Spleen (tissue), 11 donors: ENCODE data around the gene ATRN. TPM values are rescaled to one million over a fixed set of nuclear protein-coding genes. Genes with fewer than 3 reads are reported as not detected.

Experiments used
- DNase-seq: peaks from one replicate; pipeline ENCODE4 v3.0.0-alpha.2; 2020
- H3K27ac ChIP-seq, 8 donors: fragments of 200-600 bp; sonication (generic) in 7 of 8; 1 replicate in 4 of 8; 2 replicates in 4 of 8; pipeline versions ENCODE4 v1.5.0 to v1.8.0; 2016 to 2021; ENCODE audit warnings: inconsistent platforms in 4 of 8, mild to moderate bottlenecking in 4 of 8, moderate library complexity in 1 of 8
- H3K27me3 ChIP-seq, 7 donors: fragments of 200-600 bp; sonication (generic) in 6 of 7; replicated peaks in 1 of 7; 1 replicate in 4 of 7; 2 replicates in 3 of 7; pipeline versions ENCODE4 v1.5.0 to v1.8.0; 2016 to 2021; ENCODE audit warnings: inconsistent platforms in 3 of 7, mild to moderate bottlenecking in 1 of 7
- H3K36me3 ChIP-seq, 6 donors: fragments of 200-600 bp; sonication (generic) in 5 of 6; 1 replicate in 4 of 6; 2 replicates in 2 of 6; pipeline versions ENCODE4 v1.5.0 to v1.8.0; 2016 to 2021; ENCODE audit warnings: inconsistent platforms in 2 of 6
- H3K4me1 ChIP-seq, 6 donors: fragments of 200-600 bp; sonication (generic) in 5 of 6; 1 replicate in 3 of 6; 2 replicates in 3 of 6; pipeline versions ENCODE4 v1.5.0 to v1.8.0; 2016 to 2021; ENCODE audit warnings: inconsistent platforms in 3 of 6
- H3K4me3 ChIP-seq, 8 donors: fragments of 200-600 bp; sonication (generic) in 7 of 8; 1 replicate in 4 of 8; 2 replicates in 4 of 8; pipeline versions ENCODE4 v1.5.0 to v1.8.0; 2016 to 2021; ENCODE audit warnings: inconsistent platforms in 4 of 8, mild to moderate bottlenecking in 4 of 8, moderate library complexity in 2 of 8
- H3K9me3 ChIP-seq, 8 donors: fragments of 200-600 bp; sonication (generic) in 7 of 8; 1 replicate in 4 of 8; 2 replicates in 4 of 8; pipeline versions ENCODE4 v1.5.0 to v1.8.0; 2016 to 2021; ENCODE audit warnings: inconsistent platforms in 4 of 8
- POLR2A ChIP-seq, 3 donors: fragments of 450-650 bp; IDR thresholded peaks; one replicate each; pipeline ENCODE4 v1.5.1; 2017; ENCODE audit warnings: antibody characterized with exemption in 3 of 3, mild to moderate bottlenecking in 1 of 3
- POLR2AphosphoS5 ChIP-seq, 3 donors: sonication (generic); formaldehyde crosslinking; IDR thresholded peaks; one replicate each; pipeline ENCODE4 v1.5.1; 2017; ENCODE audit warnings: antibody characterized with exemption in 3 of 3
- WGBS, 5 donors: extraction: QIAGEN DNeasy Blood & Tissue Kit in 3 of 5; methylation state at CpG; one replicate each; pipeline versions ENCODE4 v1.1.5 to v1.1.7; 2013 to 2018; 5-methylcytosine and 5-hydroxymethylcytosine counted together
- intact Hi-C: fragments of 100-400 bp; cut with DNase I; formaldehyde crosslinking; loops from one replicate; pipeline ENCODE4 v1.15.0; 2023; ENCODE audit warnings: low total_unique reads
- polyA plus RNA-seq, 3 donors: library from polyadenylated mRNA; stranded (reverse); fragments of 200-250 nt; gene quantifications; one replicate each; pipeline ENCODE4 v1.2.1, GENCODE V29; 2013
- total RNA-seq, 7 donors: library from RNA; depleted of rRNA in 3 of 7; stranded (reverse); fragments of >200 nt in 3 of 7; fragmentation: NEBNext Ultra II Directional in 4 of 7; extraction: Animal tissue kit (Norgen Biotek cat#: 25700) in 4 of 7; gene quantifications; one replicate each; pipeline versions ENCODE4 v1.1.0 to v1.2.1, GENCODE V29; 2016 to 2021
- TF ChIP-seq, protein P1 (sequence below), 11 experiments: fragments of 200-600 bp in 7 of 11; fragments of 450-650 bp in 4 of 11; sonication (generic) in 4 of 11; IDR thresholded peaks in 8 of 11; conservative IDR thresholded peaks in 3 of 11; 1 replicate in 7 of 11; 2 replicates in 4 of 11; pipeline versions ENCODE4 v1.4.0 to v1.8.0; 2016 to 2021; ENCODE audit warnings: antibody characterized with exemption in 11 of 11, inconsistent platforms in 4 of 11, mild to moderate bottlenecking in 1 of 11
- donor health status: healthy with polysubstance abuse.
- donor health status: DM: no; HTN: no; CAD: no; lungs with moderate emphysema.
- donor health status: DM: no; HTN: no; CAD: no.
- donor health status: Bipolar disorder and iron deficiency.
- donor health status: healthy.
- donor health status: DM: no; HTN: no; CAD: no.
- donor health status: DM: yes; HTN: yes; CAD: no.

The ATRN gene
- total and polyA plus RNA-seq, 10 donors: 1.8 to 49.9 (median 27.6) TPM

DNA sequence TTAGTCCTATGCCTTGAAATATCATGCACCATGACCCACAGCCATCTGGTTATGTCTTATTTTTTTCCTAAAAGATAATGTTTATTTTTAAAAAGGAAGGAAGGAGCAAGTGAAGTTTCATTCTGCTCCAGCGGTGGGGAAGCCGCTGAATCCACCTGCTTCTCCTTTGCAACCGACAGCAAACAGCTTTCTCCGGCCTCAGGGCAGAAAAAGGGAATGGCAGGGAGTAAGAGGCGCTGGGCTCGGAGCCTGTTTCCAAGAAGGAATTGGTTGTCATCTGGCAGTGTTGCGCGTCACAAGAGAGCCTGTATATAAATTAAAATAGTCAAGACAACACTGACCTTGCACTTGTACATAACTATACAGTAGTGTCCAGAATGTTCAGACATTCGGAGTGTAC is 178.1 kb downstream of the ATRN start:
- WGBS, 5 donors: 87 to 91% (median 88%) methylated on average over 9 of the region's 9 CpGs
- H3K9me3 ChIP-seq: peaks cover 0 to 11% (median 0%) of the 10 kb centered on the region in 8 donors
- H3K27ac ChIP-seq: no peak overlapping the region
- intact Hi-C loops: no loop called here
- H3K4me1 ChIP-seq: peaks cover 0 to 7% (median 0%) of the 10 kb centered on the region in 6 donors
- DNase-seq: no peak
- H3K27me3 ChIP-seq: no peaks in the 10 kb centered on the region
- H3K36me3 ChIP-seq: peaks cover 0 to 73% (median 53%) of the 10 kb centered on the region in 6 donors
- TF ChIP-seq POLR2A (IDR thresholded peaks at IDR 0.05) (no peak), POLR2AphosphoS5 (IDR thresholded peaks at IDR 0.05) (no peak)
- TF ChIP-seq, protein P1, sequence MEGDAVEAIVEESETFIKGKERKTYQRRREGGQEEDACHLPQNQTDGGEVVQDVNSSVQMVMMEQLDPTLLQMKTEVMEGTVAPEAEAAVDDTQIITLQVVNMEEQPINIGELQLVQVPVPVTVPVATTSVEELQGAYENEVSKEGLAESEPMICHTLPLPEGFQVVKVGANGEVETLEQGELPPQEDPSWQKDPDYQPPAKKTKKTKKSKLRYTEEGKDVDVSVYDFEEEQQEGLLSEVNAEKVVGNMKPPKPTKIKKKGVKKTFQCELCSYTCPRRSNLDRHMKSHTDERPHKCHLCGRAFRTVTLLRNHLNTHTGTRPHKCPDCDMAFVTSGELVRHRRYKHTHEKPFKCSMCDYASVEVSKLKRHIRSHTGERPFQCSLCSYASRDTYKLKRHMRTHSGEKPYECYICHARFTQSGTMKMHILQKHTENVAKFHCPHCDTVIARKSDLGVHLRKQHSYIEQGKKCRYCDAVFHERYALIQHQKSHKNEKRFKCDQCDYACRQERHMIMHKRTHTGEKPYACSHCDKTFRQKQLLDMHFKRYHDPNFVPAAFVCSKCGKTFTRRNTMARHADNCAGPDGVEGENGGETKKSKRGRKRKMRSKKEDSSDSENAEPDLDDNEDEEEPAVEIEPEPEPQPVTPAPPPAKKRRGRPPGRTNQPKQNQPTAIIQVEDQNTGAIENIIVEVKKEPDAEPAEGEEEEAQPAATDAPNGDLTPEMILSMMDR (IDR thresholded peaks at IDR 0.05 in 8 of 11, conservative IDR thresholded peaks at IDR 0.05 in 3 of 11): no peak
- no peak overlapping the region for H3K4me3 ChIP-seq

DNA sequence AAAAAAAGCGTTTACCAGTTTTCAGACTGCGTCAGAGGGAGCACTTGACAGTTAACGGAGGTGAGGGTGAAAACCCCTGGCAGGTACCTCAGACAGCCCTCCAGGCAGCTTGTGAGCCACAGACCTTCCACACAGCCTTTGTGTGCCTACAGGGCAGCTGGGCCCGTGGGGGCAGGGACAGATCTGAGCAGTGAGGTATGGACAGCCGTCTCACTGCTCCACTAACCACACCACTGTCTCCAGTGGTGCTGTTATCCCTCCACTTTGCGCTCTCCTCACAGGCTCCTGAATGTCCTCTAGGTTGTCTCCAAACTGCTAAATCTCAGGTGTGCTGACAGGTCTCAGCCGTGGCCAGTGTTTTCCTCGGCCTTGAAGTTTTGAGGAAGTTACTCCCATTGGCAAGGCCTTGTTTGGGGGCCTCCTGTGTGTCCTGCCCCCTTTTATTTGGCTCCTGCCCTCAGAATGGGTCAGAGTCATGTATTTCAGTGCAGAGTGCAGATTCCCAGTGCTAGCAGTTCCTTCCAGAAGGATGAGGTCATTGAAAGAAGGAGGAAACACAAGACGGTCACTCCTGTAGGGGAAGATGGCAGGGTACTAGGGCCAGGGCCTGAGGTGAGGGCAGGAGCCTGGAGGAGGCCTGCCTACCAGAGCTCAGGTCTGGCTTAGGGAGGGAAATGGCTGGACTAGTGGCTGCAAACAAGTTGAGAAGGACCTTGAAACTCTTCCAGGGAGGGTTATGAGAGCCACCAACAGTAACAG is 180.6 kb downstream of the ATRN start:
- intact Hi-C loops: no loop called here
- no peak for DNase-seq
- 71 to 81% (median 76%) methylated on average over 9 of the region's 9 CpGs for WGBS, 5 donors
- Histone ChIP-seq H3K36me3 (peaks cover 0 to 49% (median 31%) of the 10 kb centered on the region in 6 donors), H3K4me1 (peaks cover 0 to 7% (median 0%) of the 10 kb centered on the region in 6 donors), H3K27ac (no peak overlapping the region), H3K4me3 (no peak overlapping the region), H3K27me3 (no peaks in the 10 kb centered on the region), H3K9me3 (peaks cover 0 to 18% (median 0%) of the 10 kb centered on the region in 8 donors)
- TF ChIP-seq, protein P1 (IDR thresholded peaks at IDR 0.05 in 8 of 11, conservative IDR thresholded peaks at IDR 0.05 in 3 of 11): no peak

DNA sequence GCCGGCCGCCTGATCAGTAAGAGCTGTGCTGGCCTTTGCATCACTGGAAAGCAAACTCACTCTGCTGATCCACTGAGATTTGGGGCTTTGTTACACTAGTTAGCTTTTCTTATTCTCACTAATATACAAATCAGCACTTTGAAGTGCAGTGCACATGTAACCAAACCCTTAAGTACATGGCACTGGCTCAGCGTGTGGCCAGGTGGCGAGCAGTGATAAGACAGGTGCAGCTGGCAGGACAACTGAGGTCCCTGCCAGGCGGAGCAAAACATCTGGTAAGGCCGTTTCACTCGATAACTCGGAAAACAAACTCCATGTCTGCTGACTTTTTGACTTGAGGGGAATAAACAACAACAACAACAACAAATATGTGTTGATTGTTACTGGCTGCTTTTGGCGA is 181.4 kb downstream of the ATRN start:
- DNase-seq: no peak
- Histone ChIP-seq H3K27me3 (peaks cover 0 to 1% (median 0%) of the 10 kb centered on the region in 7 donors), H3K4me1 (peaks cover 0 to 7% (median 0%) of the 10 kb centered on the region in 6 donors), H3K9me3 (peaks cover 0 to 18% (median 0%) of the 10 kb centered on the region in 8 donors), H3K36me3 (peaks cover 0 to 41% (median 24%) of the 10 kb centered on the region in 6 donors), H3K4me3 (no peak overlapping the region), H3K27ac (no peak overlapping the region)
- TF ChIP-seq, protein P1 (IDR thresholded peaks at IDR 0.05 in 8 of 11, conservative IDR thresholded peaks at IDR 0.05 in 3 of 11): no peak
- TF ChIP-seq POLR2A (IDR thresholded peaks at IDR 0.05) (no peak), POLR2AphosphoS5 (IDR thresholded peaks at IDR 0.05) (no peak)
- intact Hi-C loops: no loop called here
- WGBS, 5 donors: 91 to 95% (median 95%) methylated on average over 7 to 9 of the region's 9 CpGs
